OCI-M2 (cell line): ENCODE measurements around the gene ARHGAP24.
"Not testable (repeated sequence)": the region's sequence is repeated elsewhere in the genome, so short reads cannot be mapped to it uniquely, and the experiment has no call there.

Source experiments
- DNase-seq: peaks from one replicate; lab custom pipeline; 2025; ENCODE audit not compliant: unreplicated experiment; lab: John Stamatoyannopoulos, UW

The ARHGAP24 gene

GRCh38 chr4:85642356-85643100, 167.6 kb downstream of the ARHGAP24 start:
- no peak for DNase-seq

GRCh38 chr4:85644061-85644460, 169.1 kb downstream of the ARHGAP24 start:
- no peak for DNase-seq

- no peak for DNase-seq
Measured at GRCh38 chr4:85650908-85651307, 176.0 kb downstream of the ARHGAP24 start.

GRCh38 chr4:85656759-85657505, 182.0 kb downstream of the ARHGAP24 start:
- DNase-seq, result no peak

GRCh38 chr4:85658766-85659439, 184.0 kb downstream of the ARHGAP24 start:
- DNase-seq, result no peak

- DNase-seq, result no peak
Measured at GRCh38 chr4:85659610-85660218, 184.8 kb downstream of the ARHGAP24 start.

GRCh38 chr4:85666625-85667024, 191.7 kb downstream of the ARHGAP24 start:
- DNase-seq, result not testable (repeated sequence)

- no peak for DNase-seq
Measured at GRCh38 chr4:85669204-85669603, 194.3 kb downstream of the ARHGAP24 start.

GRCh38 chr4:85669992-85670548, 195.1 kb downstream of the ARHGAP24 start:
- DNase-seq, result no peak

GRCh38 chr4:85671120-85671519, 196.2 kb downstream of the ARHGAP24 start:
- no peak for DNase-seq

- DNase-seq, result no peak
Measured at GRCh38 chr4:85672116-85672515, 197.2 kb downstream of the ARHGAP24 start.

- no peak for DNase-seq
Measured at GRCh38 chr4:85672959-85673358, 198.0 kb downstream of the ARHGAP24 start.

- DNase-seq, result no peak
Measured at GRCh38 chr4:85673540-85673939, 198.6 kb downstream of the ARHGAP24 start.

- DNase-seq, result no peak
Measured at GRCh38 chr4:85675076-85676049, 200.4 kb downstream of the ARHGAP24 start.

GRCh38 chr4:85676050-85676425, 201.1 kb downstream of the ARHGAP24 start:
- no peak for DNase-seq

- DNase-seq, result no peak
Measured at GRCh38 chr4:85676850-85677590, 202.1 kb downstream of the ARHGAP24 start.

- no peak for DNase-seq
Measured at GRCh38 chr4:85681221-85681657, 206.3 kb downstream of the ARHGAP24 start.

GRCh38 chr4:85681921-85682320, 207.0 kb downstream of the ARHGAP24 start:
- DNase-seq, result no peak

GRCh38 chr4:85682391-85682790, 207.4 kb downstream of the ARHGAP24 start:
- no peak for DNase-seq
